Pancreas (tissue), 10 donors: ENCODE results near the gene USP12. TPM values are rescaled to one million over a fixed set of nuclear protein-coding genes. Genes with fewer than 3 reads are reported as not detected.

Experiments
- ATAC-seq, 4 donors: fragments of 200-7000 bp; cut with Tn5 transposase; one replicate each; pipeline versions ENCODE4 v1.8.0 to v1.9.1; 2020; ENCODE audit warnings: mild to moderate bottlenecking in 4 of 4, moderate library complexity in 4 of 4
- DNase-seq, 6 donors: peaks; one replicate each; pipeline ENCODE4 v3.0.0-alpha.2; 2020
- FAIRE-seq: peaks from 2 replicates; lab custom pipeline; 2012; peaks lifted over from hg19 to GRCh38; lab: Jason Lieb, UNC
- H3K27ac ChIP-seq, 4 donors: fragments of 200-600 bp; sonication (generic); 1 replicate in 3 of 4; 2 replicates in 1 of 4; pipeline versions ENCODE4 v1.5.0 to v1.8.0; 2020
- H3K27me3 ChIP-seq, 4 donors: fragments of 200-600 bp; one replicate each; pipeline ENCODE4 v1.8.0; 2021
- H3K36me3 ChIP-seq, 3 donors: fragments of 200-600 bp; sonication (generic) in 1 of 3; one replicate each; pipeline versions ENCODE4 v1.5.0 to v1.8.0; 2020 to 2021
- H3K4me1 ChIP-seq, 3 donors: fragments of 200-600 bp; one replicate each; pipeline ENCODE4 v1.8.0; 2021
- H3K4me3 ChIP-seq, 4 donors: fragments of 200-600 bp; sonication (generic) in 2 of 4; one replicate each; pipeline versions ENCODE4 v1.5.0 to v1.8.0; 2020 to 2021
- H3K9me3 ChIP-seq, 4 donors: fragments of 200-600 bp; one replicate each; pipeline ENCODE4 v1.8.0; 2021
- WGBS, 2 donors: extraction: QIAGEN DNeasy Blood & Tissue Kit; methylation state at CpG; one replicate each; pipeline ENCODE4 v1.1.7; 2013; 5-methylcytosine and 5-hydroxymethylcytosine counted together
- intact Hi-C, 3 donors: fragments of 100-400 bp; cut with DNase I; formaldehyde crosslinking; loops; one replicate each; pipeline versions ENCODE4 v1.11.1 to v1.14.2; 2022
- polyA plus RNA-seq, 2 donors: library from polyadenylated mRNA; stranded (reverse); fragments of 200-250 nt; gene quantifications; one replicate each; pipeline ENCODE4 v1.2.3, GENCODE V29; 2013
- total RNA-seq, 6 donors: library from RNA; stranded (reverse); fragmentation: NEBNext Ultra II Directional in 4 of 6; extraction: Animal tissue kit (Norgen Biotek cat#: 25700) in 4 of 6; gene quantifications; one replicate each; pipeline versions ENCODE4 v1.2.1 to v1.2.4, GENCODE V29; 2021 to 2023
- TF ChIP-seq, protein P1 (sequence below), 4 donors: fragments of 200-600 bp; sonication (generic) in 3 of 4; IDR thresholded peaks; one replicate each; pipeline versions ENCODE4 v1.5.0 to v1.8.0; 2021; ENCODE audit warnings: antibody characterized with exemption in 4 of 4
- donor health status: healthy with polysubstance abuse.
- donor health status: DM: no; HTN: no; CAD: no; lungs with moderate emphysema.
- donor health status: DM: no; HTN: no; CAD: no.
- donor health status: control.
- donor health status: control.
- donor health status: Bipolar disorder and iron deficiency.
- donor health status: DM: yes; HTN: yes; CAD: no.
- donor health status: DM: no; HTN: no; CAD: no.
- donor health status: DM: no; HTN: no; CAD: no.
- donor health status: DM: yes; HTN: yes; CAD: no.

Gene USP12
- total and polyA plus RNA-seq, 8 donors, result 3.9 to 18.9 (median 9.4) TPM

DNA sequence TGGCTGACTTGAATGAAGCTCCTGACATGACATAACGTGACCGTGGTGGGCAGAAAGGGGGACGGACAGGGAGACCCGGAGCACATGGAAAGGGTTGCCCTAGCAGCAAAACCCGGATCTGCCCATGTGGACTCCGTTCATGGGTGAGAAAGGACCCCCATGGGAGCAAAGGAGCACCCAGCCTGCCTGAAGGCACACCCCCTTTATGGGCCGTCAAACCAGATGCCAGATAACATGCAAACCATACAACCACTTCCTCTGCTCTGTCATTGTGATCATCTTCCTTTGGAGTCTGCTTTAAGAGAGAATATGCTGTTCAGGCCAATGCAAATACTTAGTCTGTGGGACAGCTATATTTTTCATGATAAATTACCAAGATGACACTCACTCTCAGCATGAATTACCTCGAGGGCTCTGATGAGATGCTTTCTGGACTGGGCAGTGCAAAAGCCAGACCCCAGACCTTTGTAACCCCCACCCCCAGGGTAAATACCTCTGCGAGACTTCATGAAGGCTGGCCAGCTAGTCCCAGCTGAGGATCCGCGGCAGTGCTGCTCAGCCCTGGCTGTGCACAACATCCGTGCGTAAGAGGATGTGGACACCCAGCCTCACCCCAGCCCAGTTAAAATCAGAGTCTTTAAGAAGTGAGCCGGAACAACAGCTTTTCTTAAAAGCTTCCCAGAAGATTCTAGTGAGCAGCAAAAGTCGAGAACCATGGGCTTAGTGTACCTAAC lies 126.6 kb downstream of the USP12 start:
- TF ChIP-seq, protein P1, sequence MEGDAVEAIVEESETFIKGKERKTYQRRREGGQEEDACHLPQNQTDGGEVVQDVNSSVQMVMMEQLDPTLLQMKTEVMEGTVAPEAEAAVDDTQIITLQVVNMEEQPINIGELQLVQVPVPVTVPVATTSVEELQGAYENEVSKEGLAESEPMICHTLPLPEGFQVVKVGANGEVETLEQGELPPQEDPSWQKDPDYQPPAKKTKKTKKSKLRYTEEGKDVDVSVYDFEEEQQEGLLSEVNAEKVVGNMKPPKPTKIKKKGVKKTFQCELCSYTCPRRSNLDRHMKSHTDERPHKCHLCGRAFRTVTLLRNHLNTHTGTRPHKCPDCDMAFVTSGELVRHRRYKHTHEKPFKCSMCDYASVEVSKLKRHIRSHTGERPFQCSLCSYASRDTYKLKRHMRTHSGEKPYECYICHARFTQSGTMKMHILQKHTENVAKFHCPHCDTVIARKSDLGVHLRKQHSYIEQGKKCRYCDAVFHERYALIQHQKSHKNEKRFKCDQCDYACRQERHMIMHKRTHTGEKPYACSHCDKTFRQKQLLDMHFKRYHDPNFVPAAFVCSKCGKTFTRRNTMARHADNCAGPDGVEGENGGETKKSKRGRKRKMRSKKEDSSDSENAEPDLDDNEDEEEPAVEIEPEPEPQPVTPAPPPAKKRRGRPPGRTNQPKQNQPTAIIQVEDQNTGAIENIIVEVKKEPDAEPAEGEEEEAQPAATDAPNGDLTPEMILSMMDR (IDR thresholded peaks at IDR 0.05), result no peak
- Histone ChIP-seq H3K27me3 (no peaks in the 10 kb centered on the region), H3K4me3 (no peak overlapping the region), H3K4me1 (no peaks in the 10 kb centered on the region), H3K27ac (no peak overlapping the region), H3K36me3 (no peaks in the 10 kb centered on the region), H3K9me3 (no peaks in the 10 kb centered on the region)
- DNase-seq (no peak), FAIRE-seq (no peak), ATAC-seq (no peak)
- intact Hi-C loops, result no loop called here
- 69 to 79% methylated on average over 15 of the region's 15 CpGs for WGBS, 2 donors

DNA sequence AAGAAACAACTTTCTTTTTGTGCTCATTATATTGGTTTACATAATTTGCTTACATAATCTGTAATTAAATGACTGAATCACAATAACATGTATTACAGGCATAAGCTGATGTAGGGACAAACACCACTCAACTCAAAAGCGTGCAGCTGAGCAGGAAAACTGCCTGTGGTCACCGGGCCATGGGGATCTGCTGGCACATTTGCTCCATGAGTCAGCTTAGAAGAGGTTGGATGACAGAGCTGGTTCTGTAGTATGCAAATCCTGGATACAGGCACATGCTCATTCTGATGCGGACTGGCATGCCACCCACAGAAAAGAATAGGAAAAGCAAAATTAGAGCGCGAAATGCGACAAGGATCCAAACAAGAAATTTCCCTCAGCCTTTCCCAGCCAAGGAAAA lies 128.6 kb downstream of the USP12 start:
- no peak overlapping the region for H3K27ac ChIP-seq
- H3K4me1 ChIP-seq, result no peaks in the 10 kb centered on the region
- intact Hi-C loops, result no loop called here
- H3K36me3 ChIP-seq, result no peaks in the 10 kb centered on the region
- peak in 3 of 4 donors; percentile 38 to 71 (median 45) for ATAC-seq
- no peaks in the 10 kb centered on the region for H3K9me3 ChIP-seq
- WGBS, 2 donors, result 65 to 76% methylated on average over 6 of the region's 6 CpGs
- no peak for DNase-seq
- no peak overlapping the region for H3K4me3 ChIP-seq
- TF ChIP-seq, protein P1 (IDR thresholded peaks at IDR 0.05), result no peak
- H3K27me3 ChIP-seq, result no peaks in the 10 kb centered on the region
- FAIRE-seq, result no peak

DNA sequence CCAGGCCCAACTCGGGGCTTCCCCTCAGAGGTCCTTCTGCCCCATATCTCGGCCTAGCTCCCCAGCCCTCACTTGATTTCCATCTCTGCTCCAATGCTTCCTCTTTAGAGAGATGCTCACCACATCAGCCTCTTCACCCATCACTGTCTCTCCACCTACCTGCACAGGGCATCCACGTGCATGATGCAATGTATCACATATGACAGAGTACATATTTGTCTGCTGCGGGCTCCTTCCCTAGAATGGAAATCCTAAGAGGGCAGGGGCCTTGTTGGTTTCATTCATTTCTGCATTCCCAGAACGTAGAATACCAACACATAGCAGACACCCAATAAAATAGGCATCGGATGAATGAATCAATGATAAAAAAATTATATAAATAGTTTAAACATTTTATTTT lies 130.3 kb downstream of the USP12 start:
- TF ChIP-seq, protein P1 (IDR thresholded peaks at IDR 0.05), result no peak
- 67 to 79% methylated on average over 6 of the region's 6 CpGs for WGBS, 2 donors
- Histone ChIP-seq H3K9me3 (no peaks in the 10 kb centered on the region), H3K27me3 (no peaks in the 10 kb centered on the region), H3K4me1 (no peaks in the 10 kb centered on the region), H3K4me3 (no peak overlapping the region), H3K27ac (no peak overlapping the region), H3K36me3 (no peaks in the 10 kb centered on the region)
- no peak for FAIRE-seq
- ATAC-seq, result no peak
- no peak for DNase-seq
- intact Hi-C loops, result no loop called here

DNA sequence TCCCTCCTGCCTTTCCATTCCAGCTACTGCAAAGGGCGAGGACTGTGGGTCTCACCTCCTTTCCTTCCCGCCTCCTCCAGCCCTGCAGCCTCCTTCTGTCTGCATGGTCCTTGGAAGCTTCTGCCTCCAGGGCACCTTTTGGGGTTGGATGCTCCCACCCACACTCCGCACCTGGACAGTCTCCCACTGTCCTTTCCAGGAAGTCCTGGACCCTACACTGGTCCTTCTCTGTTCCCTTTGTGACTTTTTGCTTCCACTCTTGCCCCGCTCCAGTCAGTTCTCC lies 130.8 kb downstream of the USP12 start:
- WGBS, 2 donors, result 92 to 98% methylated on average over 4 of the region's 4 CpGs
- TF ChIP-seq, protein P1 (IDR thresholded peaks at IDR 0.05), result no peak
- no peaks in the 10 kb centered on the region for H3K9me3 ChIP-seq
- no peak overlapping the region for H3K4me3 ChIP-seq
- FAIRE-seq, result no peak
- no peaks in the 10 kb centered on the region for H3K27me3 ChIP-seq
- H3K4me1 ChIP-seq, result no peaks in the 10 kb centered on the region
- no peak overlapping the region for H3K27ac ChIP-seq
- H3K36me3 ChIP-seq, result no peaks in the 10 kb centered on the region
- DNase-seq, result no peak
- ATAC-seq, result no peak
- intact Hi-C loops, result no loop called here

DNA sequence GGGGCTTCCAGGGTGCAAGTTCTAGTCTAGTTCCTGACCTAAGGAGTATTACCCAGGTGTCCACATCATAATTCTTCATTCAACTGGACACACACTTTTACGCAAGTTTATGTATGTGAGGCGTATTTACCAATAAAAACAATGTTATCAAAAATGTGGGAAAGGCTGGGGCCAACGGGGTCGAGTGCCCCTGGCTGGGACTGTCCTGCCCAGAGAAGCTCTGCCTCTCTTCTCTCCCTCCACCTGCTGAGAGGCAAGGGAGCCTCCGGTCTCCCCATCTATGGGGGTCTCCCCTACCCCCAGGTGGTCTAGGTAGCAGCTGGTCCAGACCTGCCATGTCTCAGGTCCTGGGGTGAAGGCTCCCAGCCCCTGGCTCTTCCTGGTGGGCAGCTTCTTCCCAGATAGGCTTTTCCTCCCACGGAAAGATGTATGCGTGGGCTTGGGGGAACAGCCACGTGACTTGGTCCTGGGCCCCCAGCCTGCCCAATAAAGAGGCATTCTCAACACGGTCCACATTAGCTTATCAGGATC lies 132.4 kb downstream of the USP12 start:
- Histone ChIP-seq H3K27ac (no peak overlapping the region), H3K9me3 (no peaks in the 10 kb centered on the region), H3K4me3 (no peak overlapping the region), H3K4me1 (no peaks in the 10 kb centered on the region), H3K27me3 (no peaks in the 10 kb centered on the region), H3K36me3 (no peaks in the 10 kb centered on the region)
- intact Hi-C loops, result no loop called here
- TF ChIP-seq, protein P1 (IDR thresholded peaks at IDR 0.05), result no peak
- FAIRE-seq (no peak), ATAC-seq (no peak), DNase-seq (no peak)
- 68 to 70% methylated on average over 9 of the region's 9 CpGs for WGBS, 2 donors
